ENCODE data around the gene HOOK2. TPM values are rescaled to one million over a fixed set of nuclear protein-coding genes. Genes with fewer than 3 reads are reported as not detected.

HOOK2 gene
- total and polyA plus RNA-seq, 2 of the 13 experiments (the other 11 are each of a cell fraction or from before 2014, with no cell fraction given), result 9.2 to 12.9 TPM

GRCh38 chr19:12766051-12766521, 9.3 kb downstream of the HOOK2 start (continued):
- TF ChIP-seq E2F5 (CRISPR knock-in tag; conservative IDR thresholded peaks at IDR 0.05) (no peak), TGIF2 (CRISPR knock-in tag; IDR thresholded peaks at IDR 0.05) (no peak), NFYC (CRISPR knock-in tag; IDR thresholded peaks at IDR 0.05) (peak; percentile 17; the same call in 1 of the 2 replicates), RELA (CRISPR knock-in tag; IDR thresholded peaks at IDR 0.05) (0 out of 2 replicates have a peak, but pooled peaks have one; percentile 61), SIX1 (CRISPR knock-in tag; IDR thresholded peaks at IDR 0.05; ENCODE audit: borderline replicate concordance) (no peak), ZNF713 (CRISPR knock-in tag; IDR thresholded peaks at IDR 0.05) (no peak), EED (CRISPR knock-in tag; IDR thresholded peaks at IDR 0.05) (no peak), ZNF180 (CRISPR knock-in tag; IDR thresholded peaks at IDR 0.05; ENCODE audit: borderline replicate concordance, low read depth) (no peak), XBP1 (CRISPR knock-in tag; IDR thresholded peaks at IDR 0.05) (no peak), NAIF1 (CRISPR knock-in tag; IDR thresholded peaks at IDR 0.05; ENCODE audit: borderline replicate concordance) (0 out of 2 replicates have a peak, but pooled peaks have one; percentile 23), MLXIP (CRISPR knock-in tag; IDR thresholded peaks at IDR 0.05; ENCODE audit: borderline replicate concordance) (no peak), SIX4 (CRISPR knock-in tag; IDR thresholded peaks at IDR 0.05) (no peak), RFX3 (CRISPR knock-in tag; IDR thresholded peaks at IDR 0.05) (no peak), U2AF1 (optimal IDR thresholded peaks at IDR 0.05; ENCODE audit: low read depth, low read length) (no peak), GPN1 (CRISPR knock-in tag; IDR thresholded peaks at IDR 0.05; ENCODE audit: borderline replicate concordance) (no peak), GFI1 (CRISPR knock-in tag; IDR thresholded peaks at IDR 0.05; ENCODE audit: borderline replicate concordance) (no peak), MTA1 (CRISPR knock-in tag; IDR thresholded peaks at IDR 0.05; ENCODE audit: borderline replicate concordance) (peak; percentile 79; the same call in 1 of the 2 replicates), IKZF1 (IDR thresholded peaks at IDR 0.05) (no peak), SSRP1 (CRISPR knock-in tag; IDR thresholded peaks at IDR 0.05) (no peak), SNAPC5 (CRISPR knock-in tag; IDR thresholded peaks at IDR 0.05; ENCODE audit: borderline replicate concordance) (no peak), ZSCAN29 (CRISPR knock-in tag; conservative IDR thresholded peaks at IDR 0.05) (peak; percentile 25; the same call in 1 of the 2 replicates)
- TF ChIP-seq, protein P1, sequence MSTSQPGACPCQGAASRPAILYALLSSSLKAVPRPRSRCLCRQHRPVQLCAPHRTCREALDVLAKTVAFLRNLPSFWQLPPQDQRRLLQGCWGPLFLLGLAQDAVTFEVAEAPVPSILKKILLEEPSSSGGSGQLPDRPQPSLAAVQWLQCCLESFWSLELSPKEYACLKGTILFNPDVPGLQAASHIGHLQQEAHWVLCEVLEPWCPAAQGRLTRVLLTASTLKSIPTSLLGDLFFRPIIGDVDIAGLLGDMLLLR (CRISPR knock-in tag; IDR thresholded peaks at IDR 0.05), result peak; percentile 73; the same call in 1 of the 2 replicates
- TF ChIP-seq, protein P2, sequence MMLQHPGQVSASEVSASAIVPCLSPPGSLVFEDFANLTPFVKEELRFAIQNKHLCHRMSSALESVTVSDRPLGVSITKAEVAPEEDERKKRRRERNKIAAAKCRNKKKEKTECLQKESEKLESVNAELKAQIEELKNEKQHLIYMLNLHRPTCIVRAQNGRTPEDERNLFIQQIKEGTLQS (CRISPR knock-in tag; IDR thresholded peaks at IDR 0.05), result no peak
- TF ChIP-seq, protein P3, sequence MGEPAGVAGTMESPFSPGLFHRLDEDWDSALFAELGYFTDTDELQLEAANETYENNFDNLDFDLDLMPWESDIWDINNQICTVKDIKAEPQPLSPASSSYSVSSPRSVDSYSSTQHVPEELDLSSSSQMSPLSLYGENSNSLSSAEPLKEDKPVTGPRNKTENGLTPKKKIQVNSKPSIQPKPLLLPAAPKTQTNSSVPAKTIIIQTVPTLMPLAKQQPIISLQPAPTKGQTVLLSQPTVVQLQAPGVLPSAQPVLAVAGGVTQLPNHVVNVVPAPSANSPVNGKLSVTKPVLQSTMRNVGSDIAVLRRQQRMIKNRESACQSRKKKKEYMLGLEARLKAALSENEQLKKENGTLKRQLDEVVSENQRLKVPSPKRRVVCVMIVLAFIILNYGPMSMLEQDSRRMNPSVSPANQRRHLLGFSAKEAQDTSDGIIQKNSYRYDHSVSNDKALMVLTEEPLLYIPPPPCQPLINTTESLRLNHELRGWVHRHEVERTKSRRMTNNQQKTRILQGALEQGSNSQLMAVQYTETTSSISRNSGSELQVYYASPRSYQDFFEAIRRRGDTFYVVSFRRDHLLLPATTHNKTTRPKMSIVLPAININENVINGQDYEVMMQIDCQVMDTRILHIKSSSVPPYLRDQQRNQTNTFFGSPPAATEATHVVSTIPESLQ (CRISPR knock-in tag; conservative IDR thresholded peaks at IDR 0.05), result 0 out of 2 replicates have a peak, but pooled peaks have one; percentile 46

Measured in HepG2 (cell line).